ENCODE data around the gene TM7SF3.
A peak's percentile ranks its signal among the peaks of the same experiment; 100 is the strongest.

DNA sequence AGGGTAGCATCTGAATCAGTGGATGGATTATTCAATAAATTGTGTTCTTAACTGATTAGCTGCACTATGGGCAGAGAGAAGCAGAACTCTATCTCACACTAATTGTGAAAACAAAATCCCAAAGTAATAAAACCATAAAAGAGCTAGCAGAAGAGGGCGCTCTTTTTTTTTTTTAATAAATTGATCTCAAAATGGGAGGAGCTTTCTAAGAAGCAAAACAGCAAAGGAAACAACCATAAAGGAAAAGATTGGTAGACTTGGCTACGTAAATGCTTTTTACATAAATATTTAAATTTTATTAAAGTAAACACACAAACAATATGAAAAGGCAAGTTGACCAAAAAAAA lies 1.5 kb upstream of the TM7SF3 start:
- peak; percentile 71 for TF ChIP-seq CTCF (conservative IDR thresholded peaks at IDR 0.05; ENCODE audit: low read depth, low read length)
- no peak for TF ChIP-seq EZH2phosphoT487 (IDR thresholded peaks at IDR 0.05; ENCODE audit: borderline replicate concordance, low read length)
- no peak for TF ChIP-seq EZH2 (IDR thresholded peaks at IDR 0.05; ENCODE audit: low read length, unreplicated experiment)
